HK-2 (cell line): ENCODE measurements around the gene QRFPR.
"Not testable (repeated sequence)": the region's sequence is repeated elsewhere in the genome, so short reads cannot be mapped to it uniquely, and the experiment has no call there.

Experiments
- DNase-seq: peaks from one replicate; pipeline ENCODE4 v3.0.0-alpha.2; 2018; ENCODE audit not compliant: unreplicated experiment

QRFPR gene

GRCh38 chr4:121380776-121381462, at the start of gene QRFPR:
TSS of gene QRFPR (minus strand) at chr4:121381018. CDS start at chr4:121380647, 371 bp downstream.
- DNase-seq, result peak; percentile 80

GRCh38 chr4:121428721-121429120, 47.9 kb upstream of the QRFPR start:
- DNase-seq, result no peak

GRCh38 chr4:121421594-121421993, 40.8 kb upstream of the QRFPR start:
- DNase-seq, result no peak

GRCh38 chr4:121411151-121411744, 30.4 kb upstream of the QRFPR start:
- DNase-seq, result no peak

GRCh38 chr4:121408567-121408966, 27.7 kb upstream of the QRFPR start:
- DNase-seq, result not testable (repeated sequence)

- no peak for DNase-seq
Observed at GRCh38 chr4:121400632-121401031, 19.8 kb upstream of the QRFPR start.

GRCh38 chr4:121397941-121398601, 17.3 kb upstream of the QRFPR start:
- no peak for DNase-seq

GRCh38 chr4:121397434-121397833, 16.6 kb upstream of the QRFPR start:
- no peak for DNase-seq

GRCh38 chr4:121392426-121393086, 11.7 kb upstream of the QRFPR start:
- DNase-seq, result no peak

- DNase-seq, result no peak
Observed at GRCh38 chr4:121390335-121390734, 9.5 kb upstream of the QRFPR start.

GRCh38 chr4:121379276-121379675, 1.5 kb downstream of the QRFPR start:
- no peak for DNase-seq

GRCh38 chr4:121377076-121377475, 3.7 kb downstream of the QRFPR start:
- DNase-seq, result no peak

- no peak for DNase-seq
Observed at GRCh38 chr4:121376556-121376955, 4.3 kb downstream of the QRFPR start.

GRCh38 chr4:121376097-121376496, 4.7 kb downstream of the QRFPR start:
- no peak for DNase-seq

GRCh38 chr4:121375262-121375661, 5.6 kb downstream of the QRFPR start:
- DNase-seq, result no peak

- no peak for DNase-seq
Observed at GRCh38 chr4:121373841-121374240, 7.0 kb downstream of the QRFPR start.

- no peak for DNase-seq
Observed at GRCh38 chr4:121370729-121371325, 10.0 kb downstream of the QRFPR start.

- DNase-seq, result no peak
Observed at GRCh38 chr4:121360495-121360894, 20.3 kb downstream of the QRFPR start.

GRCh38 chr4:121358473-121358872, 22.3 kb downstream of the QRFPR start:
- DNase-seq, result no peak

- no peak for DNase-seq
Observed at GRCh38 chr4:121353213-121353612, 27.6 kb downstream of the QRFPR start.

GRCh38 chr4:121344098-121344497, 36.7 kb downstream of the QRFPR start:
- no peak for DNase-seq

- no peak for DNase-seq
Observed at GRCh38 chr4:121340247-121340646, 40.6 kb downstream of the QRFPR start.
